LHCN-M2 (cell line): ENCODE measurements around the gene TRIM4. TPM values are rescaled to one million over a fixed set of nuclear protein-coding genes. Genes with fewer than 3 reads are reported as not detected.

ENCODE experiments used
- DNase-seq: peaks from one replicate; pipeline ENCODE4 v3.0.0-alpha.2; 2012; ENCODE audit warnings: low read depth
- total RNA-seq: library from RNA; depleted of rRNA; stranded (reverse); fragments of >200 nt; gene quantifications from 2 replicates; pipeline ENCODE4 v1.2.3, GENCODE V29; 2014; rRNA removed

Gene TRIM4
- total RNA-seq, 1 experiment from 2014 or later: 32.5 TPM

GRCh38 chr7:99843808-99844207 lies 75.5 kb downstream of the TRIM4 start:
- peak; percentile 59 for DNase-seq

- DNase-seq: no peak
Measured at GRCh38 chr7:99842926-99843325, 76.4 kb downstream of the TRIM4 start.

Other genes starting within 250 kb of the TRIM4 start
- gene CYP3A5, start 239.5 kb downstream of the TRIM4 start, total RNA-seq: not detected in 2 replicates
- 0.06 TPM in 1 of 2 replicates, not detected in the other for gene CYP3A7, start 184.3 kb downstream of the TRIM4 start, total RNA-seq
- 0.13 TPM in 1 of 2 replicates, not detected in the other for gene CYP3A4, start 135.3 kb downstream of the TRIM4 start, total RNA-seq
- not detected in 2 replicates for gene CYP3A43, start 91.5 kb downstream of the TRIM4 start, total RNA-seq
- gene OR2AE1, start 42.5 kb downstream of the TRIM4 start, total RNA-seq: not detected in 2 replicates
- not detected in 2 replicates for gene GJC3, start 10.1 kb upstream of the TRIM4 start, total RNA-seq
- not detected in 2 replicates for gene AZGP1, start 56.5 kb upstream of the TRIM4 start, total RNA-seq
- gene ZKSCAN1, start 96.1 kb upstream of the TRIM4 start, total RNA-seq: 19.0 and 21.2 TPM in 2 replicates
- 11.8 and 12.6 TPM in 2 replicates for gene ZSCAN21, start 130.2 kb upstream of the TRIM4 start, total RNA-seq
- gene ZNF3, start 162.2 kb upstream of the TRIM4 start, total RNA-seq: 31.0 and 32.9 TPM in 2 replicates
- 96.6 and 100 TPM in 2 replicates for gene COPS6, start 169.4 kb upstream of the TRIM4 start, total RNA-seq
- gene MCM7, start 181.9 kb upstream of the TRIM4 start, total RNA-seq: 283 and 290 TPM in 2 replicates
- gene AP4M1, start 182.1 kb upstream of the TRIM4 start, total RNA-seq: 53.1 and 59.9 TPM in 2 replicates
- gene TAF6, start 199.8 kb upstream of the TRIM4 start, total RNA-seq: 98.4 and 106 TPM in 2 replicates
- 23.2 and 28.0 TPM in 2 replicates for gene CNPY4, start 200.1 kb upstream of the TRIM4 start, total RNA-seq
- gene MBLAC1, start 207.4 kb upstream of the TRIM4 start, total RNA-seq: 1.9 and 5.9 TPM in 2 replicates
- gene LAMTOR4, start 229.4 kb upstream of the TRIM4 start, total RNA-seq: 165 and 202 TPM in 2 replicates
- 18.8 and 21.8 TPM in 2 replicates for gene TRAPPC14, start 239.2 kb upstream of the TRIM4 start, total RNA-seq
- gene GAL3ST4, start 249.1 kb upstream of the TRIM4 start, total RNA-seq: 6.7 and 9.8 TPM in 2 replicates